Activated CD4-positive, alpha-beta T cell treated with anti-CD3 and anti-CD28 coated beads, Interleukin-2, amount 10 ng/mL, durations not matched to agents 7 days and 5 days (primary cell): ENCODE measurements around the gene FAM110D. TPM values are rescaled to one million over a fixed set of nuclear protein-coding genes. Genes with fewer than 3 reads are reported as not detected.

Source experiments
- CTCF ChIA-PET: fragments of 350-600 bp; sonication (Branson Sonifier 250); formaldehyde crosslinking; loops from one replicate; lab custom pipeline; 2021; ENCODE audit warnings: antibody characterized with exemption; lab: Charles Lee
- POLR2A ChIA-PET: fragments of 350-600 bp; sonication (Branson Sonifier 250); formaldehyde crosslinking; loops from one replicate; lab custom pipeline; 2021; ENCODE audit warnings: antibody characterized with exemption; lab: Charles Lee
- DNase-seq: peaks from one replicate; pipeline ENCODE4 v3.0.0-alpha.2; 2020
- H3K27ac Mint-ChIP-seq: one replicate; pipeline ENCODE4 v1.8.0; 2021; ENCODE audit warnings: mild to moderate bottlenecking, moderate library complexity, mixed read lengths
- H3K27me3 Mint-ChIP-seq: one replicate; pipeline ENCODE4 v1.8.0; 2021; ENCODE audit warnings: mixed read lengths
- H3K36me3 Mint-ChIP-seq: one replicate; pipeline ENCODE4 v1.8.0; 2021; ENCODE audit warnings: low read depth, mixed read lengths
- H3K4me1 Mint-ChIP-seq: one replicate; pipeline ENCODE4 v1.8.0; 2021; ENCODE audit warnings: mixed read lengths
- H3K4me3 Mint-ChIP-seq: one replicate; pipeline ENCODE4 v1.8.0; 2021; ENCODE audit warnings: mild to moderate bottlenecking, moderate library complexity, mixed read lengths
- H3K9me3 Mint-ChIP-seq: one replicate; pipeline ENCODE4 v1.8.0; 2021; ENCODE audit warnings: mixed read lengths
- total RNA-seq, 2 experiments: library from RNA; stranded (reverse); gene quantifications; one replicate each; pipeline ENCODE4 v1.2.3, GENCODE V29; 2021

The FAM110D gene
- total RNA-seq, 2 experiments from 2014 or later: not detected

- no peak for DNase-seq
- H3K4me3 Mint-ChIP-seq: no peak overlapping the region
- H3K27me3 Mint-ChIP-seq: peaks cover 59% of the 10 kb centered on the region
- peaks cover 7% of the 10 kb centered on the region for H3K4me1 Mint-ChIP-seq
- no peaks in the 10 kb centered on the region for H3K36me3 Mint-ChIP-seq
- POLR2A ChIA-PET: no interaction called here
- CTCF ChIA-PET: interaction anchor here (1.0 to 3.3 kb wide), 3 partner anchors 11 to 117 kb away, joined by 3 to 11 read pairs (median 3); partner anchors contain the start of genes C1orf232 and ZNF593
- no peaks in the 10 kb centered on the region for H3K9me3 Mint-ChIP-seq
- H3K27ac Mint-ChIP-seq: no peak overlapping the region
Observed at GRCh38 chr1:26158271-26158907, 490 bp upstream of the FAM110D start.

- POLR2A ChIA-PET: no interaction called here
- no peaks in the 10 kb centered on the region for H3K9me3 Mint-ChIP-seq
- peaks cover 15% of the 10 kb centered on the region for H3K4me1 Mint-ChIP-seq
- H3K27me3 Mint-ChIP-seq: peaks cover 58% of the 10 kb centered on the region
- DNase-seq: no peak
- no peaks in the 10 kb centered on the region for H3K36me3 Mint-ChIP-seq
- no peak overlapping the region for H3K4me3 Mint-ChIP-seq
- no peak overlapping the region for H3K27ac Mint-ChIP-seq
- CTCF ChIA-PET: interaction anchor here (0.8 to 3.3 kb wide), 3 partner anchors 10 to 672 kb away, joined by 3 to 11 read pairs (median 4); partner anchors contain the start of genes C1orf232, CEP85 and ZNF593
Observed at GRCh38 chr1:26159743-26160039, 812 bp downstream of the FAM110D start.

- no peak overlapping the region for H3K27ac Mint-ChIP-seq
- H3K36me3 Mint-ChIP-seq: no peaks in the 10 kb centered on the region
- H3K4me1 Mint-ChIP-seq: peaks cover 25% of the 10 kb centered on the region
- CTCF ChIA-PET: interaction anchor here (0.7 to 1.5 kb wide), 5 partner anchors 9 to 130 kb away, joined by 3 to 5 read pairs (median 4); partner anchors contain the start of genes CEP85 and ZNF593
- no peaks in the 10 kb centered on the region for H3K9me3 Mint-ChIP-seq
- POLR2A ChIA-PET: no interaction called here
- H3K4me3 Mint-ChIP-seq: no peak overlapping the region
- DNase-seq: no peak
- H3K27me3 Mint-ChIP-seq: peaks cover 51% of the 10 kb centered on the region
Observed at GRCh38 chr1:26160527-26161414, 1.9 kb downstream of the FAM110D start.

- Mint-ChIP-seq H3K27ac (no peak overlapping the region), H3K36me3 (no peaks in the 10 kb centered on the region), H3K27me3 (peaks cover 47% of the 10 kb centered on the region), H3K9me3 (no peaks in the 10 kb centered on the region), H3K4me3 (peak overlapping the region; percentile 50), H3K4me1 (peaks cover 26% of the 10 kb centered on the region)
- CTCF ChIA-PET: interaction anchor here (0.7 to 1.2 kb wide), 5 partner anchors 9 to 131 kb away, joined by 3 to 5 read pairs (median 3); partner anchors contain the start of gene ZNF593
- POLR2A ChIA-PET: no interaction called here
- peak; percentile 47 for DNase-seq
Observed at GRCh38 chr1:26161415-26162219, 2.7 kb downstream of the FAM110D start.

GRCh38 chr1:26162220-26162709, 3.4 kb downstream of the FAM110D start:
- no peak overlapping the region for H3K27ac Mint-ChIP-seq
- H3K27me3 Mint-ChIP-seq: peaks cover 44% of the 10 kb centered on the region
- ChIA-PET POLR2A (no interaction called here), CTCF (interaction anchor here (0.8 to 1.2 kb wide), 4 partner anchors 8 to 132 kb away, joined by 3 to 5 read pairs (median 3); partner anchors contain the start of gene ZNF593)
- no peaks in the 10 kb centered on the region for H3K36me3 Mint-ChIP-seq
- peak overlapping the region; percentile 50 for H3K4me3 Mint-ChIP-seq
- no peak for DNase-seq
- peaks cover 29% of the 10 kb centered on the region for H3K4me1 Mint-ChIP-seq
- no peaks in the 10 kb centered on the region for H3K9me3 Mint-ChIP-seq

GRCh38 chr1:26163684-26164035, 4.8 kb downstream of the FAM110D start:
- ChIA-PET CTCF (interaction anchor here (1.2 kb wide), 1 partner anchor 18 kb away, joined by 5 read pairs; no protein-coding TSS in a partner anchor), POLR2A (no interaction called here)
- Mint-ChIP-seq H3K27me3 (peaks cover 43% of the 10 kb centered on the region), H3K36me3 (no peaks in the 10 kb centered on the region), H3K27ac (no peak overlapping the region), H3K4me3 (no peak overlapping the region), H3K9me3 (no peaks in the 10 kb centered on the region), H3K4me1 (peaks cover 32% of the 10 kb centered on the region)
- no peak for DNase-seq

GRCh38 chr1:26164036-26164860, 5.4 kb downstream of the FAM110D start:
- Mint-ChIP-seq H3K27me3 (peaks cover 39% of the 10 kb centered on the region), H3K9me3 (no peaks in the 10 kb centered on the region), H3K36me3 (no peaks in the 10 kb centered on the region), H3K4me3 (peak overlapping the region; percentile 51), H3K27ac (no peak overlapping the region), H3K4me1 (peaks cover 33% of the 10 kb centered on the region)
- POLR2A ChIA-PET: no interaction called here
- DNase-seq: peak; percentile 50
- CTCF ChIA-PET: interaction anchor here (1.2 kb wide), 1 partner anchor 19 kb away, joined by 5 read pairs; no protein-coding TSS in a partner anchor

GRCh38 chr1:26164861-26165842, 6.3 kb downstream of the FAM110D start:
- CTCF ChIA-PET: interaction anchor here (1.0 kb wide), 1 partner anchor 95 kb away, joined by 3 read pairs; no protein-coding TSS in a partner anchor

GRCh38 chr1:26166719-26167281, 7.9 kb downstream of the FAM110D start:
- CTCF ChIA-PET: interaction anchor here (0.6 to 1.5 kb wide), 3 partner anchors 45 to 250 kb away, joined by 3 to 4 read pairs (median 3); partner anchors contain the start of gene CEP85
- Mint-ChIP-seq H3K36me3 (peaks cover 2% of the 10 kb centered on the region), H3K27ac (no peak overlapping the region), H3K9me3 (no peaks in the 10 kb centered on the region), H3K4me1 (peaks cover 47% of the 10 kb centered on the region), H3K4me3 (no peak overlapping the region), H3K27me3 (peaks cover 27% of the 10 kb centered on the region)
- POLR2A ChIA-PET: no interaction called here
- DNase-seq: no peak

More at GRCh38 chr1:26164861-26165842, 6.3 kb downstream of the FAM110D start:
- Mint-ChIP-seq H3K27ac (no peak overlapping the region), H3K9me3 (no peaks in the 10 kb centered on the region), H3K4me3 (peak overlapping the region; percentile 51), H3K27me3 (peaks cover 33% of the 10 kb centered on the region), H3K4me1 (peaks cover 34% of the 10 kb centered on the region), H3K36me3 (no peaks in the 10 kb centered on the region)
- no peak for DNase-seq
- POLR2A ChIA-PET: no interaction called here

GRCh38 chr1:26168410-26169197, 9.7 kb downstream of the FAM110D start, which contains the start of gene C1orf232:
TSS of gene C1orf232 (minus strand) at chr1:26168963. CDS start at chr1:26168499, 464 bp downstream.
- Mint-ChIP-seq H3K4me3 (peak within 1 kb of the TSS; percentile 82), H3K27ac (peak within 1 kb of the TSS; percentile 88), H3K36me3 (peaks cover 2% of the 10 kb centered on the region), H3K9me3 (no peaks in the 10 kb centered on the region), H3K27me3 (peaks cover 16% of the 10 kb centered on the region), H3K4me1 (peaks cover 42% of the 10 kb centered on the region)
- CTCF ChIA-PET: interaction anchor here (0.7 to 3.5 kb wide), 13 partner anchors 10 to 273 kb away, joined by 3 to 20 read pairs (median 5); partner anchors contain the start of genes CEP85, DHDDS, FAM110D and PDIK1L
- POLR2A ChIA-PET: interaction anchor here (0.9 kb wide), 1 partner anchor 66 kb away, joined by 3 read pairs; no protein-coding TSS in a partner anchor
- DNase-seq: no peak
